Measurements from ENCODE around the gene P4HA1. TPM values are rescaled to one million over a fixed set of nuclear protein-coding genes. Genes with fewer than 3 reads are reported as not detected.
A peak's percentile ranks its signal among the peaks of the same experiment; 100 is the strongest.

P4HA1 gene
- total RNA-seq, 1 experiment from 2014 or later, result 58.5 TPM

DNA sequence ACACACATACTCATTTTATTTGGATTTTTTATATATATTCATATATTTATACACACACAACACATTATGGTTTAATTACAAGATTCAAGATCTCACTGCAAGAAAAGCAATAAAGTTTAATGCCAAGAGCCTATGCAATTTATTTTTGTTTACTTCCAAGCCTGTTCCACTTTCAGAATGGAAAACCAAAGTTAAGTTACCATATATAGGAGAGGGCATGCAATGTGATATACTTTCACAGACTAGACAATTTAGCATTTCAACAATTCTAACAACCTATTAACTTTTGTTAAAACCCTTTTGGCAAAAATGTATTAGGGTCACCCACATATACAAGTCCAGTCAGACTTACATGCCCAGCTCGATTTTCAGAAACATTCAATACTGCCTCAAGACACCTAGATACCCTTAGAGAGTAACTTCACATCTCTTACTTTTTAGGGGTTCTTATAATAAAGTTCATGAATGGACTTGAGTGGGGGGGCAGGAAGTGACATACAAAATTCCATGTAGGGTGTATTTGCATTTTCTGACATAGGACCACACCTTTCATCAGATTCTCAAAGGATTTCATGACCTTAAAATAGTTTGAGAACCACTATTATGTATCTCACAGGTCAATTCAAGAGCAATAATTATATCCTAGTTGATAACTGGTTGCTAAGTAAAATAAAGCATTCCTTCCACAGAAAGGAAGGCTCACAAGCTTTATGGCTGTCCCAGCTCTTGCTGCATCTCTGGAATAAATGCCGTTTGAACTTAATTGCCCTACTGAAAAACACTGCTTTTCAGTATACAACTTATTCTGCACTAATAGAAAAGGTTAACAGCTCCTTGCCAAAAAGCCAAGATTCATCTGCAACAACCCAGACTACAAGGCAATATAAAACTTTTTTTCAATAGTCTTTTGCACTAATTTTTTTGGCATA lies 2.5 kb downstream of the P4HA1 start:
- DNase-seq (ENCODE audit: low read depth, low spot score) (no peak), ATAC-seq (no peak)
- intact Hi-C loops (cut with micrococcal nuclease; ENCODE audit: unreplicated experiment) (no loop called here), in situ Hi-C loops (cut with HindIII; ENCODE audit: low pct_unique_long_range_greater_than_20kb, low sequenced_read_pairs) (no loop called here)
- H3K36me3 ChIP-seq (ENCODE audit: control insufficient read depth, insufficient read depth, low read length), result peaks cover 6% of the 10 kb centered on the region; the same call in 1 of the 2 replicates
- ChIA-PET POLR2A (interaction anchor here (0.5 to 2.2 kb wide), 7 partner anchors 15 to 354 kb away, joined by 3 to 16 read pairs (median 8); no protein-coding TSS in a partner anchor), CTCF (interaction anchor here (0.6 kb wide), 3 partner anchors 17 to 731 kb away, joined by 3 to 5 read pairs (median 4); no protein-coding TSS in a partner anchor)
- no peaks in the 10 kb centered on the region for H3K9me3 ChIP-seq (ENCODE audit: control insufficient read depth, insufficient read depth, low read depth, low read length)
- peak overlapping the region; percentile 64 to 87 for H3K4me3 ChIP-seq (ENCODE audit: low read depth in 2 of 2, low read length in 2 of 2)
- peaks cover 14% of the 10 kb centered on the region for H3K4me1 ChIP-seq (ENCODE audit: control insufficient read depth, insufficient read depth, low read length)
- no TSS peak for BruUV-seq (replicated peaks)
- TF ChIP-seq POLR2AphosphoS5 (IDR thresholded peaks at IDR 0.05; ENCODE audit: low read depth, low read length) (no peak), SIN3A (IDR thresholded peaks at IDR 0.05; ENCODE audit: borderline replicate concordance, insufficient read depth, low read depth, low read length) (no peak), TCF7L2 (IDR thresholded peaks at IDR 0.05; ENCODE audit: low read depth, low read length) (no peak)
- TF ChIP-seq, protein P1, sequence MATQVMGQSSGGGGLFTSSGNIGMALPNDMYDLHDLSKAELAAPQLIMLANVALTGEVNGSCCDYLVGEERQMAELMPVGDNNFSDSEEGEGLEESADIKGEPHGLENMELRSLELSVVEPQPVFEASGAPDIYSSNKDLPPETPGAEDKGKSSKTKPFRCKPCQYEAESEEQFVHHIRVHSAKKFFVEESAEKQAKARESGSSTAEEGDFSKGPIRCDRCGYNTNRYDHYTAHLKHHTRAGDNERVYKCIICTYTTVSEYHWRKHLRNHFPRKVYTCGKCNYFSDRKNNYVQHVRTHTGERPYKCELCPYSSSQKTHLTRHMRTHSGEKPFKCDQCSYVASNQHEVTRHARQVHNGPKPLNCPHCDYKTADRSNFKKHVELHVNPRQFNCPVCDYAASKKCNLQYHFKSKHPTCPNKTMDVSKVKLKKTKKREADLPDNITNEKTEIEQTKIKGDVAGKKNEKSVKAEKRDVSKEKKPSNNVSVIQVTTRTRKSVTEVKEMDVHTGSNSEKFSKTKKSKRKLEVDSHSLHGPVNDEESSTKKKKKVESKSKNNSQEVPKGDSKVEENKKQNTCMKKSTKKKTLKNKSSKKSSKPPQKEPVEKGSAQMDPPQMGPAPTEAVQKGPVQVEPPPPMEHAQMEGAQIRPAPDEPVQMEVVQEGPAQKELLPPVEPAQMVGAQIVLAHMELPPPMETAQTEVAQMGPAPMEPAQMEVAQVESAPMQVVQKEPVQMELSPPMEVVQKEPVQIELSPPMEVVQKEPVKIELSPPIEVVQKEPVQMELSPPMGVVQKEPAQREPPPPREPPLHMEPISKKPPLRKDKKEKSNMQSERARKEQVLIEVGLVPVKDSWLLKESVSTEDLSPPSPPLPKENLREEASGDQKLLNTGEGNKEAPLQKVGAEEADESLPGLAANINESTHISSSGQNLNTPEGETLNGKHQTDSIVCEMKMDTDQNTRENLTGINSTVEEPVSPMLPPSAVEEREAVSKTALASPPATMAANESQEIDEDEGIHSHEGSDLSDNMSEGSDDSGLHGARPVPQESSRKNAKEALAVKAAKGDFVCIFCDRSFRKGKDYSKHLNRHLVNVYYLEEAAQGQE (IDR thresholded peaks at IDR 0.05; ENCODE audit: insufficient read depth in 1 of 2, low read depth in 2 of 2, low read length in 1 of 2), result no peak
- TF ChIP-seq, protein P2, sequence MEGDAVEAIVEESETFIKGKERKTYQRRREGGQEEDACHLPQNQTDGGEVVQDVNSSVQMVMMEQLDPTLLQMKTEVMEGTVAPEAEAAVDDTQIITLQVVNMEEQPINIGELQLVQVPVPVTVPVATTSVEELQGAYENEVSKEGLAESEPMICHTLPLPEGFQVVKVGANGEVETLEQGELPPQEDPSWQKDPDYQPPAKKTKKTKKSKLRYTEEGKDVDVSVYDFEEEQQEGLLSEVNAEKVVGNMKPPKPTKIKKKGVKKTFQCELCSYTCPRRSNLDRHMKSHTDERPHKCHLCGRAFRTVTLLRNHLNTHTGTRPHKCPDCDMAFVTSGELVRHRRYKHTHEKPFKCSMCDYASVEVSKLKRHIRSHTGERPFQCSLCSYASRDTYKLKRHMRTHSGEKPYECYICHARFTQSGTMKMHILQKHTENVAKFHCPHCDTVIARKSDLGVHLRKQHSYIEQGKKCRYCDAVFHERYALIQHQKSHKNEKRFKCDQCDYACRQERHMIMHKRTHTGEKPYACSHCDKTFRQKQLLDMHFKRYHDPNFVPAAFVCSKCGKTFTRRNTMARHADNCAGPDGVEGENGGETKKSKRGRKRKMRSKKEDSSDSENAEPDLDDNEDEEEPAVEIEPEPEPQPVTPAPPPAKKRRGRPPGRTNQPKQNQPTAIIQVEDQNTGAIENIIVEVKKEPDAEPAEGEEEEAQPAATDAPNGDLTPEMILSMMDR (IDR thresholded peaks at IDR 0.05), result no peak
- H3K27ac ChIP-seq (ENCODE audit: low read length), result peak overlapping the region; percentile 86
- no peaks in the 10 kb centered on the region for H3K27me3 ChIP-seq (ENCODE audit: control insufficient read depth, insufficient read depth, low read length)

DNA sequence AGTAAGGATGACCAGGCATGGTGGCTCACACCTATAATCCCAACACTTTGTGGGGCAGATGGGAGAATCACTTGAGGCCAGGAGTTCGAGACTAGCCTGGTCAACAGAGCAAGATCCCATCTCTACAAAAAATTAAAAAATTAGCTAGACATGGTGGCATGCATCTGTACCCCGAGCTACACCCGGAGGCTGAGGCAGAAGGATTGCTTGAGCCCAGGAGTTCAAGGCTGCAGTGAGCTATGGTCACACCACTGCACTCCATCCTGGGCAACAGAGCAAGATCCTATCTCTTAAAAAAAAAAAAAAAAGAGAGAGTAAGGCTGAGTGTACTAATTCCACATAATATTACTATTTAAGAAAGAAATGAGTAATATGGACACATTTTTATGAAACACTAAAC lies 3.8 kb downstream of the P4HA1 start:
- in situ Hi-C loops (cut with HindIII; ENCODE audit: low pct_unique_long_range_greater_than_20kb, low sequenced_read_pairs), result no loop called here
- no TSS peak for BruUV-seq (replicated peaks)
- no peak overlapping the region for H3K4me3 ChIP-seq (ENCODE audit: low read depth in 2 of 2, low read length in 2 of 2)
- ATAC-seq, result no peak
- peaks cover 14% of the 10 kb centered on the region for H3K4me1 ChIP-seq (ENCODE audit: control insufficient read depth, insufficient read depth, low read length)
- H3K27me3 ChIP-seq (ENCODE audit: control insufficient read depth, insufficient read depth, low read length), result no peaks in the 10 kb centered on the region
- ChIA-PET POLR2A (interaction anchor here (0.6 kb wide), 1 partner anchor 75 kb away, joined by 3 read pairs; no protein-coding TSS in a partner anchor), CTCF (no interaction called here)
- intact Hi-C loops (cut with micrococcal nuclease; ENCODE audit: unreplicated experiment), result no loop called here
- no peaks in the 10 kb centered on the region for H3K9me3 ChIP-seq (ENCODE audit: control insufficient read depth, insufficient read depth, low read depth, low read length)
- no peak for DNase-seq (ENCODE audit: low read depth, low spot score)
- peaks cover 6% of the 10 kb centered on the region; the same call in 1 of the 2 replicates for H3K36me3 ChIP-seq (ENCODE audit: control insufficient read depth, insufficient read depth, low read length)
- H3K27ac ChIP-seq (ENCODE audit: low read length), result no peak overlapping the region
- TF ChIP-seq, protein P1 (IDR thresholded peaks at IDR 0.05; ENCODE audit: insufficient read depth in 1 of 2, low read depth in 2 of 2, low read length in 1 of 2), result no peak
- TF ChIP-seq SIN3A (IDR thresholded peaks at IDR 0.05; ENCODE audit: borderline replicate concordance, insufficient read depth, low read depth, low read length), result no peak
- TF ChIP-seq, protein P2 (IDR thresholded peaks at IDR 0.05), result no peak
- TF ChIP-seq TCF7L2 (IDR thresholded peaks at IDR 0.05; ENCODE audit: low read depth, low read length), result no peak
- TF ChIP-seq POLR2AphosphoS5 (IDR thresholded peaks at IDR 0.05; ENCODE audit: low read depth, low read length), result no peak
